K562 (cell line): ENCODE results near the gene DELE1. TPM values are rescaled to one million over a fixed set of nuclear protein-coding genes. Genes with fewer than 3 reads are reported as not detected.

ENCODE experiments used
- ATAC-seq: fragments of 200-7000 bp; cut with Tn5 transposase; 3 replicates; pipeline ENCODE4 v1.9.1; 2020; ENCODE audit warnings: moderate library complexity
- BruUV-seq: library from RNA; stranded (reverse); fragments of 400-500 nt; replicated peaks from 2 replicates; lab custom pipeline; 2021; lab: Mats Ljungman, UMichigan
- CTCF ChIA-PET: fragments of 300-600 bp; formaldehyde crosslinking; extraction: SDS; loops from one replicate; lab custom pipeline; 2021; ENCODE audit warnings: low intra/inter-chr PET ratio; lab: Yijun Ruan, JAX
- POLR2A ChIA-PET: fragments of 300-600, 350-650 bp; sonication (Branson Sonifier 250); formaldehyde crosslinking; extraction: SDS; loops from one replicate; lab custom pipeline; 2021; ENCODE audit warnings: antibody characterized with exemption, inconsistent platforms; lab: Yijun Ruan, JAX
- DNase-seq, 4 experiments: peaks; one replicate each; pipeline versions ENCODE4 v3.0.0 to v3.0.0-alpha.2; 2011 to 2018; ENCODE audit warnings: low spot score in 3 of 4, mixed read lengths in 3 of 4; ENCODE audit errors: extremely low read depth in 1 of 4
- FAIRE-seq: peaks from 2 replicates; lab custom pipeline; 2011; peaks lifted over from hg19 to GRCh38; lab: Jason Lieb, UNC
- H2AFZ ChIP-seq: 2 replicates; pipeline ENCODE4 v1.6.0; 2011; ENCODE audit warnings: low read depth, low read length, control low read depth, inconsistent platforms
- H3K27ac ChIP-seq: fragments of 200-600 bp; 3 replicates; pipeline ENCODE4 v1.8.0; 2011; ENCODE audit warnings: low read depth, mild to moderate bottlenecking, control low read depth, inconsistent platforms, low read length, moderate library complexity, mixed read lengths; ENCODE audit errors: extremely low read depth
- H3K27me3 ChIP-seq, 2 experiments: fragments of 300-600 bp in 1 of 2; 2 replicates in 1 of 2; 3 replicates in 1 of 2; pipeline versions ENCODE4 v1.6.0 to v1.8.0; 2011; ENCODE audit warnings: inconsistent platforms in 2 of 2, low read length in 2 of 2, mild to moderate bottlenecking in 1 of 2, mixed read lengths in 1 of 2, moderate library complexity in 1 of 2; ENCODE audit not compliant: control insufficient read depth in 2 of 2, insufficient read depth in 2 of 2
- H3K36me3 ChIP-seq: fragments of 300-600 bp; 3 replicates; pipeline ENCODE4 v1.8.0; 2011; ENCODE audit warnings: mild to moderate bottlenecking, low read length, inconsistent platforms; ENCODE audit not compliant: control insufficient read depth, insufficient read depth
- H3K4me1 ChIP-seq, 2 experiments: fragments of 200-600 bp in 1 of 2; replicated peaks in 1 of 2; 2 replicates in 1 of 2; 3 replicates in 1 of 2; pipeline versions ENCODE4 v1.5.1 to v1.8.0; 2011; ENCODE audit warnings: inconsistent platforms in 2 of 2, low read length in 2 of 2, mild to moderate bottlenecking in 1 of 2, mixed read lengths in 1 of 2, moderate library complexity in 1 of 2; ENCODE audit not compliant: control insufficient read depth in 2 of 2, insufficient read depth in 2 of 2
- H3K4me2 ChIP-seq: 2 replicates; pipeline ENCODE4 v1.6.1; 2011; ENCODE audit warnings: low read length, control low read depth, inconsistent platforms, mixed read lengths; ENCODE audit not compliant: insufficient read depth
- H3K4me3 ChIP-seq: fragments of 200-600 bp; sonication (generic), shearing (Covaris generic); 2 replicates; pipeline ENCODE4 v1.5.1; 2016; ENCODE audit warnings: control low read depth, inconsistent platforms
- H3K79me2 ChIP-seq: fragments of 200-600 bp; 3 replicates; pipeline ENCODE4 v1.8.0; 2011; ENCODE audit warnings: low read length, inconsistent platforms; ENCODE audit not compliant: control insufficient read depth, insufficient read depth
- H3K9ac ChIP-seq, 2 experiments: 2 replicates each; pipeline versions ENCODE4 v1.6.0 to v1.6.1; 2011; ENCODE audit warnings: low read depth in 2 of 2, low read length in 2 of 2, control low read depth in 1 of 2, inconsistent platforms in 1 of 2, mild to moderate bottlenecking in 1 of 2, mixed read lengths in 1 of 2; ENCODE audit not compliant: insufficient read depth in 1 of 2
- H3K9me1 ChIP-seq: one replicate; pipeline ENCODE4 v1.6.0; 2011; ENCODE audit warnings: inconsistent platforms, mild to moderate bottlenecking, low read length, moderate library complexity; ENCODE audit not compliant: control insufficient read depth, insufficient read depth
- H3K9me3 ChIP-seq: replicated peaks from 2 replicates; pipeline ENCODE4 v1.5.1; 2011; ENCODE audit warnings: low read depth, low read length, inconsistent platforms; ENCODE audit not compliant: control insufficient read depth, insufficient read depth
- H4K20me1 ChIP-seq: replicated peaks from 2 replicates; pipeline ENCODE4 v1.6.1; 2011; ENCODE audit warnings: low read length, inconsistent platforms, mixed read lengths; ENCODE audit not compliant: control insufficient read depth, insufficient read depth
- DPF2 ChIP-seq: fragments of 450-650 bp; IDR thresholded peaks from 2 replicates; pipeline ENCODE4 v1.6.1; 2016
- KAT7 ChIP-seq: sonication (generic); formaldehyde crosslinking; IDR thresholded peaks from 2 replicates; pipeline ENCODE4 v1.8.0; 2022; ENCODE audit warnings: missing genetic modification reagents, mild to moderate bottlenecking, borderline replicate concordance
- PCBP2 ChIP-seq: fragments of 200-400 bp; formaldehyde crosslinking; IDR thresholded peaks from 2 replicates; pipeline ENCODE4 v1.6.1; 2018; ENCODE audit warnings: low read length, low read depth, mild to moderate bottlenecking, moderate library complexity; ENCODE audit not compliant: poor library complexity, severe bottlenecking
- PHB2 ChIP-seq: fragments of 450-650 bp; IDR thresholded peaks from 2 replicates; pipeline ENCODE4 v1.6.1; 2017; ENCODE audit warnings: low read depth
- PHF21A ChIP-seq: fragments of 450-650 bp; IDR thresholded peaks from 2 replicates; pipeline ENCODE4 v1.6.1; 2017; ENCODE audit warnings: low read depth, borderline replicate concordance
- PTBP1 ChIP-seq: fragments of 200-400 bp; formaldehyde crosslinking; IDR thresholded peaks from 2 replicates; pipeline ENCODE4 v1.6.1; 2017; ENCODE audit warnings: low read depth, low read length
- RUNX1 ChIP-seq: sonication (generic); IDR thresholded peaks from 2 replicates; pipeline ENCODE4 v1.6.1; 2016; ENCODE audit warnings: antibody characterized with exemption, low read depth
- SETDB1 ChIP-seq: IDR thresholded peaks from one replicate; pipeline ENCODE4 v1.6.1; 2012; ENCODE audit warnings: low read length, control low read depth, inconsistent platforms
- SIRT6 ChIP-seq: IDR thresholded peaks from one replicate; pipeline ENCODE4 v1.6.1; 2012; ENCODE audit warnings: low read depth, mild to moderate bottlenecking, control low read depth, inconsistent platforms, low read length, moderate library complexity
- ZFP1 ChIP-seq: fragments of 450-650 bp; formaldehyde crosslinking; IDR thresholded peaks from 2 replicates; pipeline ENCODE4 v1.4.0; 2020; ENCODE audit warnings: mild to moderate bottlenecking, mixed read lengths
- WGBS: fragments of 100-300 bp; shearing (Covaris generic); methylation state at CpG from one replicate; pipeline ENCODE4 v1.1.6; 2016; ENCODE audit warnings: low coverage, mixed read lengths; ENCODE audit not compliant: insufficient coverage; ENCODE audit errors: missing lambda C conversion rate; 5-methylcytosine and 5-hydroxymethylcytosine counted together
- in situ Hi-C: fragments of 300-500 bp; cut with MboI; formaldehyde crosslinking; loops from 4 replicates; pipeline ENCODE4 v1.15.0; 2018; ENCODE audit warnings: inconsistent platforms, mixed read lengths
- intact Hi-C: fragments of 100-400 bp; cut with micrococcal nuclease; formaldehyde crosslinking; loops from 2 replicates; pipeline ENCODE4 v1.14.2; 2022
- polyA plus RNA-seq, 8 experiments: library from polyadenylated mRNA; depleted of rRNA in 4 of 8; stranded (reverse) in 5 of 8; unstranded in 3 of 8; fragments of >200 nt; fragmentation: Nextera tagmentation in 2 of 8; fragmentation: Illumina TruSeq in 1 of 8; extraction: Ambion mirVana in 2 of 8; extraction: Trizol in 1 of 8; gene quantifications; 2 replicates each; pipeline versions ENCODE4 v1.2.1 to v1.2.3, GENCODE V29; 2011 to 2014; ENCODE audit warnings: inconsistent platforms in 1 of 8, missing spikeins in 1 of 8
- total RNA-seq, 7 experiments: library from RNA; depleted of rRNA in 6 of 7; stranded (reverse); fragments of >200 nt in 6 of 7; fragmentation: Illumina TruSeq in 2 of 7; extraction: Trizol in 2 of 7; gene quantifications; 2 replicates each; pipeline versions ENCODE4 v1.2.1 to v1.2.3, GENCODE V29; 2011 to 2021; ENCODE audit warnings: low replicate concordance in 1 of 7
- TF ChIP-seq, protein P1 (sequence below): IDR thresholded peaks from 2 replicates; pipeline ENCODE4 v1.6.1; 2014; ENCODE audit warnings: antibody characterized with exemption

DELE1 gene
- total and polyA plus RNA-seq, 9 of the 15 experiments (the other 6 are each of a cell fraction or from before 2014, with no cell fraction given): 16.6 to 74.4 (median 49.8) TPM

DNA sequence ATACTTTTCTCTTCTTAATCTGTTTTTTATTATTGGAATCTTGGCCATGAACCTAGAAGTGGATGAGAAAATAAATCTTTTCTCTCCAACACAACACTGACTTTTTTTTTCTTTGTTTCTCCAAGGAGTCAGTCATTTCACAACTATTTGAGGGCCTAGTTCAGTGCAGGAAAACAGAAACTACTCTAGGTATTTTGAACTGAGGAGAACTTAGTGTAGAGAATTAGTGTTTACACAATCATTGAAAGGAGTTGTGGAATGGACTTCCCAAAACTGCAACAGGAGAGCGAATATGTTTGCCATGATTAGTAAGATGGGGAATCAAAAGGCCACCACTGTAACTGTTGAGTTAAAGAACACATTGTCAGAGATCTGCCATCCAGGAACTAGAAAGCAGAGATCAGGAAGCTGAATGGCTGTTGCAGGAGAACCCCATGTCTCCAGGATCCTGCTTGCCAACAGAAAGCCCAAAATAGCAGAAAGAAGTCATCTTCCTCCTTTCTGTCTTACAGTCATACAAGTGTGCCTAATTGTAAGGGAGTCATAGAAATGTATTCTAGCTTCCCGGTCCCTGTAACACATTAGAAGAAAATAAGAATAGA, 25.1 kb upstream of the DELE1 start:
- Histone ChIP-seq H3K4me2 (no peak overlapping the region), H3K4me1 (peaks cover 19% of the 10 kb centered on the region in 2 experiments), H3K27me3 (peaks cover 3 to 5% of the 10 kb centered on the region in 2 experiments; a peak in 2 of 5 replicates), H2AFZ (no peak overlapping the region), H3K9me3 (no peaks in the 10 kb centered on the region), H3K9me1 (no peaks in the 10 kb centered on the region), H3K79me2 (no peaks in the 10 kb centered on the region), H3K4me3 (no peak overlapping the region), H4K20me1 (no peaks in the 10 kb centered on the region), H3K36me3 (no peaks in the 10 kb centered on the region), H3K9ac (no peak overlapping the region), H3K27ac (no peak overlapping the region)
- CTCF ChIA-PET: interaction anchor here (0.6 kb wide), 1 partner anchor 192 kb away, joined by 3 read pairs; no protein-coding TSS in a partner anchor
- TF ChIP-seq RUNX1 (no peak), SETDB1 (no peak), SIRT6 (no peak), PCBP2 (no peak), PTBP1 (no peak), KAT7 (no peak), PHF21A (no peak), DPF2 (no peak), PHB2 (no peak), ZFP1 (CRISPR knock-in tag) (no peak)
- TF ChIP-seq, protein P1, sequence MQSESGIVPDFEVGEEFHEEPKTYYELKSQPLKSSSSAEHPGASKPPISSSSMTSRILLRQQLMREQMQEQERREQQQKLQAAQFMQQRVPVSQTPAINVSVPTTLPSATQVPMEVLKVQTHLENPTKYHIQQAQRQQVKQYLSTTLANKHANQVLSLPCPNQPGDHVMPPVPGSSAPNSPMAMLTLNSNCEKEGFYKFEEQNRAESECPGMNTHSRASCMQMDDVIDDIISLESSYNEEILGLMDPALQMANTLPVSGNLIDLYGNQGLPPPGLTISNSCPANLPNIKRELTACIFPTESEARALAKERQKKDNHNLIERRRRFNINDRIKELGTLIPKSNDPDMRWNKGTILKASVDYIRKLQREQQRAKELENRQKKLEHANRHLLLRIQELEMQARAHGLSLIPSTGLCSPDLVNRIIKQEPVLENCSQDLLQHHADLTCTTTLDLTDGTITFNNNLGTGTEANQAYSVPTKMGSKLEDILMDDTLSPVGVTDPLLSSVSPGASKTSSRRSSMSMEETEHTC: no peak
- 9% methylated on average over 2 of the region's 2 CpGs for WGBS
- ATAC-seq (no peak), FAIRE-seq (no peak), DNase-seq (no peak)
- POLR2A ChIA-PET: no interaction called here
- intact Hi-C loops: no loop called here
- in situ Hi-C loops: no loop called here
- BruUV-seq: no TSS peak
